ENCODE results near the gene SLC2A13.
A peak's percentile ranks its signal among the peaks of the same experiment; 100 is the strongest.
"Not testable (repeated sequence)": the region's sequence is repeated elsewhere in the genome, so short reads cannot be mapped to it uniquely, and the experiment has no call there.

The SLC2A13 gene

DNA sequence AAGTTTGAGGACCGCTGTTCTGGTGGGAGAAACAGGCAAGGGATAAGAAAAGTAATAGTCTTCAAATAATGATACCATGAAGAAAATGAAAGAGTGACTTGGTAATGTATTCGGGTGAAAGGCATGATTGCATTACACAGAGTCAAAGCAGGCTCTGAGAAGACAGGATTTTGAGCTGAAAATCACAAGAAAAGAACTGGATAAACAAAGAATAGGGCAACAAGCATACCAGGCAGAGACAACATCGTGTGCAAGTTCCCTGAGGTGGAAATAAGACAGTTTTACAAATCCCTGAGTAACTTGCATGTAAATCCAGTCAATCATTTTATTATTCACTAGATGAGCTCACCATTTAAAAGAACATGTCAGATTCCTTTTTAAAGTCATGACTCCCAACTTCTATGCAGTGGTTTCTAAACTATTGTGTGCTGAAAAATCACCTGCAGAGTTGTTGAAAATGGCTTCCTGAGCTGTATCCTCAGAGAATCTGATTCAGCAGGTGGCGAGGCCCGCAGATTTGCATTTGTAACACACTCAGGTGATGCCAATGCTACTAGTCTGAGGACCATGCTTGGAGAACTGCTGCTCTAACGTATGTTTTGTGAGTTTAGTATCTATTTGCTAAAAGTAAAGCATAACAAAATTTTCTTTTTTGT, 353.3 kb downstream of the SLC2A13 start:
- DNase-seq (ENCODE audit: low spot score): no peak

DNA sequence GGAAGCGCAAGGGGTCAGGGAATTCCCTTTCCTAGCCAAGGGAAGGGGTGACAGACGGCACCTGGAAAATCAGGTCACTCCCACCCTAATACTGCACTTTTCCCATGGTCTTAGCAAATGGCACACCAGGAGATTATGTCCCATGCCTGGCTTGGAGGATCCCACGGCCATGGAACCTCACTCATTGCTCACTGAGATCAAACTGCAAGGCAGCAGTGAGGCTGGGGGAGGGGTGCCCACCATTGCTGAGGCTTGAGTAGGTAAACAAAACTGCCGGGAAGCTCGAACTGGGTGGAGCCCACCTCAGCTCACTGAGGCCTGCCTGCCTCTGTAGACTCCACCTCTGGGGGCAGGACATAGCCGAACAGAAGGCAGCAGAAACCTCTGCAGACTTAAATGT, 359.7 kb downstream of the SLC2A13 start:
- DNase-seq (ENCODE audit: low spot score): not testable (repeated sequence)

DNA sequence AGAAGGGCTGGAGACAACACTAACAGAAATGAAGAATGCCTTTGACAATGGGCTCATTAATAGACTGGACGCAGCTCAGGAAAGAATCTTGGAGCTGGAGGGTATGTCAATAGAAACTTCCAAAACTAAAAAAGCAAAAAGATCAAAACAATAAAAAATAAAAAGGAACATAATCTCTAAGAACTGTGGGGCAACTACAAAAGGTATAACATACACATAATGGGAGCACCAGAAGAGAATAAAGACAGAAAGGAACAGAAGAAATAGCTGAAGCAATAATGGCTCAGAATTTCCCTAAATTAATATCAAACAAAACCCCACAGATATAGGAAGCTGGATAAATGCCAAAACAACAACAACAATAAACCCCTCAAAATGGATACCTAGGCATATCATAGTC, 362.2 kb downstream of the SLC2A13 start:
- DNase-seq (ENCODE audit: low spot score): no peak

DNA sequence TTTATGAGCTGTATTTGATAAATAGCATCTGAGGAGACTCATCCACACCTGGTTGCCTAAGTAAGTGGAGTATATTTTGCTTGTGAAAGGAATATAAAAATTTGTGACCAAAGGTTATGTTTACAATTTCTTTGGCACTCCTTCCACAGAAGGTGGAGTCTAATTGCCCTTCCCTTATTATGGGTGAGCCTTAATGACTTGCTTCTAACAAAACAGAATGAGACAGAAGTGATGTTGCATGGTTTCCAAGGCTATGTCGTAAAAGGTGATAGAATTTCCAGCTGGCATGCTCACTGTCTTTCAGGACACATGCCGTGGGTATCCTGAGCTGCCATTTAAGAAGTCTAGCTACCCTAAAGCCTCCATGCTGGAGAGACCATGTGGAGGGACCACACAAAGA, 369.5 kb downstream of the SLC2A13 start:
- DNase-seq (ENCODE audit: low spot score): no peak

DNA sequence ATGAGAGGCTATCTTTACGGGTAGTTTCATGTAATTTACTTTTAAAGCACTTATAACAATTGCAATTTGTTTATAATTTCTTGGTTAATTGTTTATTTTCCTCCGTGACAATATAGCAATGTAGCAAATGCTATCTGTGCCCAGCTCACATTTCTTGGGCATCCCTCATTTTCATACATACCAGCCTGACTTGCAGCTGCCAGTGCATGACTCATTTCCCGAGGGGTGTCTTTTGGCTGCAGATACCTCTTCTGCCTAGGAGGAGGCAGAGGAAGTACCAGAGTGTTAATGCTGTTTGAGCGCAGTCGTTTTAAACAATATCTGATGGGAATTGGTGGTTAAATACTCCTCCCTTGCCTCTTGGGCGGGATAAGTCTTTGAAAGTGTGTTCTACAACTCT, 382.1 kb downstream of the SLC2A13 start:
- peak; percentile 71 for DNase-seq (ENCODE audit: low spot score)

DNA sequence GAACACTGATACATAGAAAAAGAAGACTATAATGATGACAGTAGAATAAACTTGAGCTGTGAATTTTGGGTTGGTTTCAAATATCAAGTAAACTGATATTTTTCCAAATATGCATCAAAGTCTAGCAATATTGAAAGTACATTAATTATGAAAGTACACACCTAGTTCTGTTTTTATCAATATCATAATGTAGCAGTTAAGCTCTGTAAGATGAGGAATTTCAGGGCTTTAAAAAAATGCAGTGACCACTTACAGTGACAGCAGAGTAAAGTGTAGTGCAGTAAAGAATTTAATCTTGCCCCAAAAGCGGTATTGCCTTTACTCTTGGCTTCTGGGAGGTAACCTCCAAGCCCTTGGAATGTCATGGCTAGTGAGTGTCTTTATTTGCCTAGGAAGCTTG, 383.4 kb downstream of the SLC2A13 start:
- peak; percentile 52 for DNase-seq (ENCODE audit: low spot score)

DNA sequence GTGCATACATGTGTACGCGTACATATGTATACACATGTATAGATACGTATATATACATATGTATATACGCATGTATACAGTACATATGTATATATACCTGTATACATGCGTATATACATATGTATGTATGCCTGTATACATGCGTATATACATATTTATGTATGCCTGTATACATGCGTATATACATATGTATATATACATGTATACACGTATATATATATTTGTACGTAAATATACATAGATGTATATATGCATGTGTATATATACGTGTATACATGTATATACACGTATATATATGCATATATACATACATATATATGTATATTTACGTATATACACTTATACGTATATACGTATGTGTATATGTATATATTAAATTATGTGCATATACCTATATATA, 392.3 kb downstream of the SLC2A13 start:
- no peak for DNase-seq (ENCODE audit: low spot score)

DNA sequence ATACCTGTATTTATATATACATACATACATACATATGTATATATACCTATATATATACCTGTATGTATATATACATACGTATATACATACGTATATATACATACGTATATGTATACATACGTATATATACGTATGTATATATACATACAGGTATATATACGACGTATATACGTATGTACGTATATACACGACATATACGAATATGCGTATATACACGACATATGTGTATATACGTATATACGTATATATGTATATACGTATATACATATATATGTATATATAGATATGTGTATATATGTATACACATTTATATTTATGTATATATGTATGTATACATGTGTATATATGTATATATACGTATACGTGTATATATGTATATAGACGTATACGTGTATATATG, 393.5 kb downstream of the SLC2A13 start:
- DNase-seq (ENCODE audit: low spot score): no peak
